Ammon's horn (tissue), 1 donor: Measurements from ENCODE around the gene RAB44.

Source experiments
- DNase-seq: peaks from one replicate; pipeline ENCODE4 v3.0.0-alpha.2; 2016; ENCODE audit warnings: low spot score

The RAB44 gene

GRCh38 chr6:36730424-36731380, 33.1 kb downstream of the RAB44 start:
- DNase-seq = no peak

GRCh38 chr6:36731622-36732310, 34.1 kb downstream of the RAB44 start:
- DNase-seq = no peak

- no peak for DNase-seq
Measured at GRCh38 chr6:36733300-36733699, 35.7 kb downstream of the RAB44 start.

DNA sequence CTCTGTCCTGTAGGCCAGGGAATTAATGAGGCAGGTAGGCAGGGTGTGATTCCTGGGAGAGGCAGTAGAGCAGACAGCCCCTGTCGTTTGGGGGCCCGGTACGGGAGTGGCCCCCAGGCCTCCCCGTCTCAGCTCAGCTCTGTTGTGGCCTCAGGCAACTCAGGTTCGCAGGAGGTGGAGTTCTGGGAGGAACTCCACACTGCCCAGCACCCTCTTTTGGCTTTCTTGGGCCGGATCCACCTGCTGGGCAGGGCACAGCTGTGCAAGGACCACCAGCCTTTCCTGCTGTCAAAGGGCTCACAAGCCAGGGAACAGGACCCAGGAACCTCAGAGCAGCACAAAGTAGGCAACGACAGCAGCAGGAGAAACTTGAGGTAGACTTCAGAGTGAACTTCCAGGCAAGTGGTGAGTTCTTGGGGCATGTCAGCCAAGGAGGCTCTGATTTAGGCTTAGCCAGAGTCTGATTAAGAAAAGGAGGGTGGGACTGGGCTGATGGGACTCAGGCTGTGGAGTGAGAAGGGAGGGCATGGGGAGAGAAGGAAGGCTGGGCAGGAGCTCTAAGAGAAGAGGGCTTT, 36.9 kb downstream of the RAB44 start:
- no peak for DNase-seq

DNA sequence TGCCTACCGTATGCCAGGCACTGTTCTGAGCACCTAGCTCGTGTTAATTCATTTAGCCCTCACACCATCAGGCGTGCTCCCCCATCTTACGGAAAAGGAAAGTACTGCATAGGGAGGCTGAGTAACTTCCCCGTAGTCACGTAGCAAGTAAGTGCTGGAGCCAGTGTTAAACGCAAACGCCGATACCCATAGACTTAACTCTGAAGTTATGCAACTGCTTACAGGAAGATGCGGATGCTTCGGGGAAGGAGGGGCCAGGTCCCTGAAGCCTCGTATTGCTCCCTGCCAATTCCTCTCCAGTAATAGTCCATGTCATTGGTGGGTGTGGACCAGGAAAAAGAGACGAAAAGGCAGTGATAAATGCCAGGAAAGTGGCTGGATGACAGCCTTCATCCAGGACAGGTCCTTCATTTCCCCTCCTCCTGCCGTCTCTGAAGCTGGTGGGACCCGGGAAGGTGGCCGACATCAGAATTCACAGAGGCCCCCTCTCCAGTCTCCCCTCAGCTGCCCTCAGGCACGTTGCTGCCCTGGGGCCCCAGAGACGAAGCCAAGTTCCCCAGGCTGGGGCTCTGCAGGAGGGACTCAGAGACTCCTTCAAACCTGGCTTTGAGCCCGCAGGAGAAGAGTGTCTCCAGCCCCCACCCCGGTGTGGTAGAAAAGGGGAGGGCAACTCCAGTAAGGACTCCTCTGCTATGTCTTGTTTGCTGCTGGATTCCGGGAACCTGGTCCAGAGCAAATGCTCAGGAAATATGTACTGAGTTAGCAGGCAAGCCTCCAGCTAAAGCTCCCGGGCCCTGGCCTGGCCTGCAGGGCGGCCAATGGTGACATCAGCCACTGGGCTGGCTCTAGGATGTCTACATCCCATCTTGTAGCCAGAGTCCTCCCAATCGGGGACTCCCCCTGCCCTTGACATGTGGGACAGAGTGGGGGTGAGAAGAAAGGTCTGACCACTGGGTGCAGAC, 37.8 kb downstream of the RAB44 start:
- peak; percentile 18 for DNase-seq

- no peak for DNase-seq
Measured at GRCh38 chr6:36737043-36737785, 39.6 kb downstream of the RAB44 start.

GRCh38 chr6:36738108-36738507, 40.5 kb downstream of the RAB44 start:
- no peak for DNase-seq

DNA sequence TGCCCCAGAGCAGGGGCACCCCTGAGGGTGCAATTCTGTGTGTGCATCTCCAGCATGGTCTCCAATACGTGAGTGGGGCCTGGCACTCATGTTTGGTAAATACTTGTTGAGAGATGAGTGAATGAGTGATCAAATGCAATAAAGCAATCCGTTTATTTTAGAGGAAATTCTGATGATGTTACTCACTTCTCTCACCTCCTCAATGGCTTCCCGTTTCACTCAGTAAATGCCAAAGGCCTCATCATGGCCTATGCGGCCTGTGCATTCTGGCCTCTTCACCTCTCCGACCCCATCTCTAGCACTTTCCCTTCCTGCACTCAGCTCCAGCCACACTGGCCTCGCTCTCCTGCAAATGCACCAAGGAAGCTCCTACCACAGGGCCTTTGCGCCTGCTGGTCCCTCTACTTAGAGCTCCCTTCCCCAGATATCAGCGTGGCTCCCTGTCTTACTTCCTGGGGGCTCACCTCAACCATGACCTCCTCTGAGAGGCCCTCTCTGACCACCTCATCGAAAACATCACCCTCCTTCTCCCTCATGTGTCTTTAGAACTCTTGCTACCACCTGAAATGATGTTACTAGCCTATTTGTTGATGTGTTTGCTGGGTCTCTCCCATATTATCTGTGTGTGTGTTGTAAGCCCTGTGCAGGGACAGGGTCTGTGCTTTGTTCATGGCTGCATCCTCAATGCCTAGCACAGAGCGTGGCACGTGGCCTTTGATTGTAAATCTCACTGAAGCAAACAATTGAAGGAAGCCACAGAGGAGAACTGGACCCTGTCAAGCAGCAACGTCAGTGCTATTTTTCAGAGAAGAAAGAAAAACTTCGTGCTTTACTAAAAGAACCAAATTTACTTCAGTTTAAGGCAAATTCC, 42.6 kb downstream of the RAB44 start:
- no peak for DNase-seq

DNA sequence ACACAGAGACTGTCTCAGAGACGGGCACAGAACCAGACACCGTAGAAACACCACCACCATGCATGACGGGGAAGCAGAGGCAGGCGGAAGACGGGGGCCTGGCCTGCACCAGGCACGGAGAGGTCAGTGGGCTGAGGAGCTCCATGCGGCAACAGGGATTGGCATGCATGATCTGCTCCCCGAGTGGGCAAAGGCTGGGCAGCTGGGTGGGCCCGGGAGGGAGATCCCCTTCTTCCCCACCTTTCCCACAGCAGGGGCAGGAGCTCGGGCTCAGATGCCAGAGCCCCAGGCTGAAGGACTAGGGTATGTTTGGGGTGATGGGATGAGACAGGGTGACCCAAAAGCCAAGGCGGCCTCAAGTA, 43.2 kb downstream of the RAB44 start:
- DNase-seq = no peak

GRCh38 chr6:36742146-36742545, 44.5 kb downstream of the RAB44 start:
- no peak for DNase-seq

DNA sequence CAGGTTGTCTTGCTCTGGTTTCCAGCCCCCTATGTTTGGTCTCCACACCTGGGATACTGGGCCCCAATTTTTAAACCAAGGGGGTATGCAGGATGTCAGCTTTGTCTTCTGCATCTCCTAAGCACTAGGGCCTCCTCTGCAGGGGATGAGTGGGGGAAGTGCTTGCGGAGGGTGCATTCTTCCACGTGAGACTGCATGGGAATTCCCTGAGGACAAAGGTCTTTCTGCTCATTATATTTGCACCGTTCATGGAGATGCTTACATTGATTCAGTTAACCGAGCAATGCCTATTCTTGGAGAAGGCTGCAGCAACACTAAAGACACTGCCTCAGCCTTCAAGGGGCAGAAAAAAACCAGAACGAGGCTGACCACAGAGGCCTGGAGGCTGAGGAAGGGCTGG, 45.4 kb downstream of the RAB44 start:
- no peak for DNase-seq

GRCh38 chr6:36743538-36744303, 46.1 kb downstream of the RAB44 start:
- DNase-seq = no peak

DNA sequence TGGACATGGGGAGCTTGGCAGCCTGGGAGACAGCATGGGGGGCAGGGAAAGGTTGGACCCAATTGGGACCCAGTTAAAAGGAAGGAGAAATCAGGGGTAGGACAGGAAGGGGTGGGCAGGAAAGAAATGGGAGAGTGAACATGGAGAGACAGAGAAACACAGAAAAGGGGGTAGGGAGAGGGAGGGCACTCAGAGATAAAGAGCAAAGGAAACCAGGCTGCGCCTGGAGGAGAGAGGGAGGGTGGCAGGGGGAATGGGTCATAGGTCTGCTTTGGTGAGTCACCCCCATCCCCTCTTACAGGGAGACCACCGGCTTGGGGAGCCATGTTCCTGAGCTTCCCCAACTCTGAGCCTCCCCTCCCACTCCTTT, 46.7 kb downstream of the RAB44 start:
- no peak for DNase-seq

GRCh38 chr6:36745283-36745682, 47.7 kb downstream of the RAB44 start:
- DNase-seq = no peak

- no peak for DNase-seq
Measured at GRCh38 chr6:36745836-36746235, 48.2 kb downstream of the RAB44 start.

DNA sequence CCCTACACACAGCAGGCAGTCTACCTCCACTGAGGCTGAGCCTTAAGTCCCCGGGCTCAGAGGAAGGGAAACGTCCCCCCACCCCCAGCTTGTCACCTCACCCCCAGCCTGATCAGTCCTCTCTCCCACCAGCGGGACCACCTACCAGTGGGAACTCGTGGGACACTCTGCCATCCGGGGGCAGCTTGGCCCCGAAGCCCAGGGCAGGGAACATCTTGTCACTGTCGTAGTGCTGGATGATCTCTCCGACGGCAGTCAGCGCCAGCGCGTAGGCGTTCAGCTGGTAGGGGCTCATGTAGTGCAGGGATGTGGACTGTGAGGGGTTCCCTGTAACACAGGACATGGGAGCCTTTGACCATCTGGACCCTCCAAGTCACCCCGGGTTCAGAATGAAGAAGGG, 48.6 kb downstream of the RAB44 start:
- no peak for DNase-seq

DNA sequence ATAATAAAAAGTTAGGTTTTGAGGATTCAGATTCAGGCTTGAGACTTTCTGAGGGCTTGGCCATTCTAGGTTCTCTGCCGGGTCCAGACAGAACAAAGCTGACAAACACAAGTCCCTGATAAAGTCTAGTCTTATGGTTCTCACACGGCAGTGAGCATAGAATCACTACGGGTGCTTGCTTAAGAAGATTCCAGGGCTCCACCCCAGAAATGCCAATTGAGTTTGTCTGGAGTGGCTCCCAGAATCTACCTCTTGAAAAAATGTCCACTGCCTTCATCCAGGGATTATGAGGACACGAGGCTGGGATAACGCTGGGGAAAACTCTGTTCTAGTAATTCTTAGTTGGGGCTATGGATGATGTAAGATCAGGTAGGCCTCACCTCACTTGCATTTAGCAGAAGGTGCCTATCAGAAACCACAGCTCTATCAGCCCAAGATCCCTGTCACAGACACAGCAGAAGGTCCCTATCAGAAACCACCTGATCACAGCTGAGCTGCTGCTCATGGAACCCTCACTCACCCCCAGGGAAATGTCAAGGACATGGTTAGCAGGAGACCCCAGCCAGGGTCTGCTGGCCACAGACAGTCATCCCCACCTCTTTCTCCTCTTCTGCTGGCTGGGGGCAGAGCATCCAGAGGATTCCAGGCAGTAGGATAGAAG, 52.3 kb downstream of the RAB44 start:
- no peak for DNase-seq

DNA sequence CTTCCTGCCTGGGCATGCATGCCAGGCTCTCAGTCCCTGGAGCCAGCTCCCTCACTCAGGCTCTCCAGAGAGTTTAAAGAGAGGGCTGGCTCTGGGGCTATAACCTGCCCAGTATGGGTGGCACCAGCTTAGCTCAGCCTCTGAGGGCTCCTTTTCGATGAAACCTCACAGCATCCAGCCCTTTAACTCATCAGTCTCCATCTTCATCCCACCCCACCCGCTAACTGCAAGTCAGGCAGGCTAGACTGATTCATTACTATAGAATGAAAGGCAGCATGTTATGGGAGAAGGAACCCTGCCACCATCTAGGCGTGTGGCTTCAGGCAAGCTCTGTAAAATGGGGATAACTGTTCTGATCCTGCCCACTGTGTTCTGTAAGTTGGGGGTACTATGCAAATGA, 53.5 kb downstream of the RAB44 start:
- DNase-seq = no peak

GRCh38 chr6:36751833-36752186, 54.2 kb downstream of the RAB44 start:
- DNase-seq = no peak
